Tibial nerve (tissue), 4 donors: Measurements from ENCODE around the gene EVX2. TPM values are rescaled to one million over a fixed set of nuclear protein-coding genes. Genes with fewer than 3 reads are reported as not detected.

Experiments used
- DNase-seq, 2 donors: peaks; one replicate each; pipeline ENCODE4 v3.0.0-alpha.2; 2019; ENCODE audit warnings: low spot score in 2 of 2
- H3K27ac ChIP-seq, 4 donors: fragments of 200-600 bp; sonication (generic) in 3 of 4; one replicate each; pipeline ENCODE4 v1.5.1; 2017 to 2019; ENCODE audit warnings: mild to moderate bottlenecking in 1 of 4
- H3K27me3 ChIP-seq, 2 donors: fragments of 200-600 bp; sonication (generic) in 1 of 2; one replicate each; pipeline versions ENCODE4 v1.5.1 to v1.6.0; 2017 to 2019
- H3K36me3 ChIP-seq, 3 donors: fragments of 200-600 bp; sonication (generic); one replicate each; pipeline ENCODE4 v1.5.1; 2018 to 2019
- H3K4me1 ChIP-seq, 4 donors: fragments of 200-600 bp; sonication (generic) in 3 of 4; one replicate each; pipeline ENCODE4 v1.5.1; 2017 to 2019
- H3K4me3 ChIP-seq, 4 donors: fragments of 200-600 bp; sonication (generic) in 3 of 4; one replicate each; pipeline ENCODE4 v1.5.1; 2017 to 2019; ENCODE audit warnings: mild to moderate bottlenecking in 1 of 4, moderate library complexity in 1 of 4
- H3K9me3 ChIP-seq, 4 donors: fragments of 200-600 bp; sonication (generic) in 3 of 4; one replicate each; pipeline ENCODE4 v1.5.1; 2017 to 2019
- CTCF ChIP-seq, 5 experiments: fragments of 200-600 bp in 3 of 5; fragments of 450-650 bp in 2 of 5; sonication (generic) in 3 of 5; IDR thresholded peaks; one replicate each; pipeline ENCODE4 v1.5.1; 2016 to 2019; ENCODE audit warnings: antibody characterized with exemption in 5 of 5, mild to moderate bottlenecking in 3 of 5, moderate library complexity in 2 of 5
- EP300 ChIP-seq, 2 donors: sonication (generic); formaldehyde crosslinking; IDR thresholded peaks; one replicate each; pipeline ENCODE4 v1.6.1; 2017; ENCODE audit warnings: antibody characterized with exemption in 2 of 2, mild to moderate bottlenecking in 1 of 2
- POLR2A ChIP-seq, 2 donors: fragments of 450-650 bp; IDR thresholded peaks; one replicate each; pipeline ENCODE4 v1.6.1; 2017; ENCODE audit warnings: antibody characterized with exemption in 2 of 2, mild to moderate bottlenecking in 2 of 2, moderate library complexity in 2 of 2
- WGBS, 2 donors: methylation state at CpG; one replicate each; pipeline ENCODE4 v1.1.5; 2018; 5-methylcytosine and 5-hydroxymethylcytosine counted together
- total RNA-seq, 4 donors: library from RNA; depleted of rRNA; stranded (reverse); fragments of >200 nt; gene quantifications; one replicate each; pipeline ENCODE4 v1.1.0, GENCODE V29; 2016

The EVX2 gene
- total RNA-seq, 4 donors from 2014 or later: not detected

GRCh38 chr2:176039375-176039774 is 44.4 kb downstream of the EVX2 start:
- H3K4me3 ChIP-seq: no peak overlapping the region
- WGBS, 2 donors: 62% methylated on average over 3 of the region's 3 CpGs
- DNase-seq: no peak
- no peak overlapping the region for H3K27ac ChIP-seq
- no peak for TF ChIP-seq POLR2A (IDR thresholded peaks at IDR 0.05)
- no peak for TF ChIP-seq CTCF (IDR thresholded peaks at IDR 0.05)
- no peak for TF ChIP-seq EP300 (IDR thresholded peaks at IDR 0.05)
- no peaks in the 10 kb centered on the region for H3K36me3 ChIP-seq
- H3K4me1 ChIP-seq: no peaks in the 10 kb centered on the region
- peaks cover 0 to 12% (median 0%) of the 10 kb centered on the region in 4 donors for H3K9me3 ChIP-seq
- peaks cover 0 to 6% of the 10 kb centered on the region in 2 donors for H3K27me3 ChIP-seq

- Histone ChIP-seq H3K27me3 (peaks cover 0 to 10% of the 10 kb centered on the region in 2 donors), H3K4me1 (no peaks in the 10 kb centered on the region), H3K9me3 (peaks cover 0 to 6% (median 0%) of the 10 kb centered on the region in 4 donors), H3K27ac (no peak overlapping the region), H3K4me3 (no peak overlapping the region), H3K36me3 (no peaks in the 10 kb centered on the region)
- WGBS, 2 donors: 72 to 83% methylated on average over 2 of the region's 2 CpGs
- no peak for DNase-seq
- TF ChIP-seq POLR2A (IDR thresholded peaks at IDR 0.05) (no peak), EP300 (IDR thresholded peaks at IDR 0.05) (no peak), CTCF (IDR thresholded peaks at IDR 0.05) (no peak)
Measured at GRCh38 chr2:176038694-176039093, 45.1 kb downstream of the EVX2 start.

DNA sequence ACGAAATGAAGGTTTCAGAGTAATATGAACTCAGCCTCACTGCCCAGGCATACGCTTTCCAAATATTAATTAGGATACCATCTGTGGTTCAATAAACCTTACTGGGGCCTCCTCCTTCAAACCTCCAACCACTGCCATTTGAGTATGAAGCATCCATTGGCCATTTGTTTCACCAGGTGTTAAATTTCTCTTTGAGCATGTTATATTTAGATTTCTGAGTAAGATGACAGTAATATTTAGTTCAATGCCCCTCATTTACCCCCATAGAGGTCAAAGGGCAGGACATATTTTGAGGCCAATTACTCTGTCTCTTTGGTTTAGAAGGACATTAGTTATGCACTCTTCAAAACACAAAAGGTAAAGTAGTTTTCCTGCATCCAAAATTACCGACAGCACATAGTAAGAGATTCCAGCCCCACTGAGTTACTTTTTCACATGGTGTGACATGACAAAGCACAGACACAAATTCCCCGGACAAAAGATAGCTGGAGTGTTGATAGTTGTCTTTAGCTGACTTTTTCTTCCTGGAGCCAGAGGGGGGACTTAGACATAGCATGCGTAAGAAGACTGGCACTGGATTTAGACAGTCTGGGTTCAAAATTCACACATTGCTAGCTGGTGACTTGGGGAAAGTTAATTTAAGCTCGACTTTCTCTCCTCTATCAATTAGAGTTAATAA is 48.6 kb downstream of the EVX2 start:
- Histone ChIP-seq H3K4me3 (no peak overlapping the region), H3K27me3 (peaks cover 0 to 5% of the 10 kb centered on the region in 2 donors), H3K36me3 (no peaks in the 10 kb centered on the region), H3K9me3 (no peaks in the 10 kb centered on the region), H3K27ac (no peak overlapping the region), H3K4me1 (no peaks in the 10 kb centered on the region)
- WGBS, 2 donors: 68 to 71% methylated on average over 6 of the region's 6 CpGs
- no peak for DNase-seq
- no peak for TF ChIP-seq EP300 (IDR thresholded peaks at IDR 0.05)

DNA sequence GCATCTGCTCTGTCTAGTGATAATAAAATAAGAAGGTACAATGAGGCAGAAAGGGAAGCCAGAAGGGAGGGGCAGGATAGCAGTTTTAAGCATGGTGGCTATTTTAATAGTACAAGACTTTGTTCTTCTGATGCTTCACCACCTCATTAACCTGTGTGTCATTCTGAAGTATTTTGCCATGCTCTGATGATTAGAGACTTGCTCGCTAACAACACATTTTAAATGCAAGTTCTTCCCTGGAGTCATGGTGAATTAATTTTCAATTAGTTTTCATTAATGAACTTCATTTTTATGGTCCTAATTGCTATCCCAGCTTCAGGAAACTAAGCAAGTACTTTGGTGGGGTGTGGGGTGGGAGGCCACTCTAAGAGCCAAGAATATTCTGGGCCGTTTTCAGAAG is 56.0 kb downstream of the EVX2 start:
- TF ChIP-seq POLR2A (IDR thresholded peaks at IDR 0.05): no peak
- no peak for TF ChIP-seq CTCF (IDR thresholded peaks at IDR 0.05)
- no peak for TF ChIP-seq EP300 (IDR thresholded peaks at IDR 0.05)
- DNase-seq: no peak
- no peaks in the 10 kb centered on the region for H3K9me3 ChIP-seq
- H3K27me3 ChIP-seq: peaks cover 0 to 26% of the 10 kb centered on the region in 2 donors
- no peak overlapping the region for H3K4me3 ChIP-seq
- no peaks in the 10 kb centered on the region for H3K4me1 ChIP-seq
- no peaks in the 10 kb centered on the region for H3K36me3 ChIP-seq
- no peak overlapping the region for H3K27ac ChIP-seq
- WGBS, 2 donors: 46 to 57% methylated on average over 2 of the region's 2 CpGs

Other genes with a start within 250 kb of the EVX2 start
- gene LNPK, start 81.7 kb downstream of the EVX2 start, total RNA-seq: 10 to 100 TPM; 17.4 to 27.3 (median 24.1) TPM
- gene HOXD13, start 8.8 kb upstream of the EVX2 start, total RNA-seq: under 1 TPM in 1 of 4 donors, not detected in 3; 0.21 TPM
- not detected for gene HOXD12, start 15.8 kb upstream of the EVX2 start, total RNA-seq
- 1 to 10 TPM in 2 of 4 donors, under 1 TPM in 1, not detected in 1; 0.21 to 1.8 (median 1.2) TPM for gene HOXD11, start 23.3 kb upstream of the EVX2 start, total RNA-seq
- 1 to 10 TPM in 2 of 4 donors, under 1 TPM in 2; 0.39 to 2.1 (median 1.1) TPM for gene HOXD10, start 32.8 kb upstream of the EVX2 start, total RNA-seq
- gene HOXD9, start 38.8 kb upstream of the EVX2 start, total RNA-seq: 1 to 10 TPM; 1.9 to 9.4 (median 5.9) TPM
- 10 to 100 TPM; 12.6 to 19.5 (median 16.7) TPM for gene HOXD8, start 45.7 kb upstream of the EVX2 start, total RNA-seq
- gene HOXD4, start 67.6 kb upstream of the EVX2 start, total RNA-seq: 10 to 100 TPM in 3 of 4 donors, 1 to 10 TPM in 1; 3.8 to 17.1 (median 16.6) TPM
- 10 to 100 TPM; 10.5 to 11.7 (median 11.0) TPM for gene HOXD3, start 73.3 kb upstream of the EVX2 start, total RNA-seq
- gene HOXD1, start 104.7 kb upstream of the EVX2 start, total RNA-seq: 1 to 10 TPM in 1 of 4 donors, under 1 TPM in 2, not detected in 1; 0.44 to 1.8 (median 0.63) TPM
- 10 to 100 TPM; 18.8 to 22.4 (median 21.9) TPM for gene MTX2, start 185.5 kb upstream of the EVX2 start, total RNA-seq